Peyer's patch (tissue), 4 donors: ENCODE results near the gene ARID2.

Experiments used
- CTCF ChIP-seq, 6 experiments: fragments of 450-650 bp in 4 of 6; fragments of 200-600 bp in 2 of 6; sonication (generic) in 1 of 6; IDR thresholded peaks; one replicate each; pipeline ENCODE4 v1.5.1; 2017 to 2019; ENCODE audit warnings: antibody characterized with exemption in 6 of 6, mild to moderate bottlenecking in 3 of 6, moderate library complexity in 1 of 6
- POLR2A ChIP-seq, 2 donors: fragments of 450-650 bp; IDR thresholded peaks; one replicate each; pipeline ENCODE4 v1.5.1; 2017; ENCODE audit warnings: antibody characterized with exemption in 2 of 2, mild to moderate bottlenecking in 2 of 2, moderate library complexity in 2 of 2

GRCh38 chr12:45774508-45775162, 45.1 kb downstream of the ARID2 start:
- TF ChIP-seq CTCF (IDR thresholded peaks at IDR 0.05), result no peak
- no peak for TF ChIP-seq POLR2A (IDR thresholded peaks at IDR 0.05)
